Nephron (organoid): ENCODE measurements around the gene SH3TC1.
A peak's percentile ranks its signal among the peaks of the same experiment; 100 is the strongest.

Experiments used
- H3K27ac Mint-ChIP-seq, 3 experiments: 2 replicates each; pipeline ENCODE4 v1.8.0; 2020; ENCODE audit warnings: mixed read lengths in 3 of 3, mild to moderate bottlenecking in 2 of 3, moderate library complexity in 1 of 3
- H3K27me3 Mint-ChIP-seq: 2 replicates; pipeline ENCODE4 v1.8.0; 2021; ENCODE audit warnings: low read depth, mild to moderate bottlenecking, moderate library complexity, mixed read lengths
- H3K36me3 Mint-ChIP-seq: 2 replicates; pipeline ENCODE4 v1.8.0; 2020; ENCODE audit warnings: low read depth, mixed read lengths
- H3K4me1 Mint-ChIP-seq: 2 replicates; pipeline ENCODE4 v1.8.0; 2020; ENCODE audit warnings: mixed read lengths
- H3K4me3 Mint-ChIP-seq, 3 experiments: 2 replicates each; pipeline ENCODE4 v1.8.0; 2020; ENCODE audit warnings: mild to moderate bottlenecking in 3 of 3, mixed read lengths in 3 of 3, moderate library complexity in 2 of 3
- H3K9me3 Mint-ChIP-seq: 2 replicates; pipeline ENCODE4 v1.8.0; 2020; ENCODE audit warnings: mixed read lengths
- CTCF ChIP-seq, 3 experiments: fragments of 200-600 bp; sonication (generic); IDR thresholded peaks; one replicate each; pipeline ENCODE4 v1.5.0; 2021; ENCODE audit warnings: antibody characterized with exemption in 3 of 3; ENCODE audit not compliant: unreplicated experiment in 3 of 3

SH3TC1 gene

GRCh38 chr4:8195841-8196458 is 3.1 kb upstream of the SH3TC1 start:
- TF ChIP-seq CTCF (IDR thresholded peaks at IDR 0.05; ENCODE audit: unreplicated experiment in 3 of 3): no peak
- H3K36me3 Mint-ChIP-seq: no peaks in the 10 kb centered on the region
- H3K4me1 Mint-ChIP-seq: peaks cover 42% of the 10 kb centered on the region
- H3K27me3 Mint-ChIP-seq: peaks cover 13% of the 10 kb centered on the region
- H3K27ac Mint-ChIP-seq: peak overlapping the region; percentile 45 to 71 (median 65)
- H3K4me3 Mint-ChIP-seq: no peak overlapping the region
- H3K9me3 Mint-ChIP-seq: no peaks in the 10 kb centered on the region

- Mint-ChIP-seq H3K9me3 (no peaks in the 10 kb centered on the region), H3K4me3 (no peak overlapping the region), H3K27ac (peak overlapping the region; percentile 11 to 89 (median 82)), H3K4me1 (peaks cover 52% of the 10 kb centered on the region), H3K36me3 (no peaks in the 10 kb centered on the region), H3K27me3 (peaks cover 17% of the 10 kb centered on the region)
- no peak for TF ChIP-seq CTCF (IDR thresholded peaks at IDR 0.05; ENCODE audit: unreplicated experiment in 3 of 3)
Measured at GRCh38 chr4:8197521-8197920, 1.6 kb upstream of the SH3TC1 start.

- peaks cover 17% of the 10 kb centered on the region for H3K27me3 Mint-ChIP-seq
- H3K36me3 Mint-ChIP-seq: no peaks in the 10 kb centered on the region
- peaks cover 44% of the 10 kb centered on the region for H3K4me1 Mint-ChIP-seq
- TF ChIP-seq CTCF (IDR thresholded peaks at IDR 0.05; ENCODE audit: unreplicated experiment in 3 of 3): no peak
- H3K9me3 Mint-ChIP-seq: no peaks in the 10 kb centered on the region
- peak overlapping the region; percentile 7 to 68 (median 39) for H3K4me3 Mint-ChIP-seq
- peak overlapping the region; percentile 85 to 95 (median 89) for H3K27ac Mint-ChIP-seq
Measured at GRCh38 chr4:8198206-8198905, 734 bp upstream of the SH3TC1 start.

- H3K4me1 Mint-ChIP-seq: peaks cover 40% of the 10 kb centered on the region
- no peaks in the 10 kb centered on the region for H3K9me3 Mint-ChIP-seq
- peak overlapping the region; percentile 85 to 95 (median 89) for H3K27ac Mint-ChIP-seq
- peak overlapping the region; percentile 67 to 76 (median 70) for H3K4me3 Mint-ChIP-seq
- H3K36me3 Mint-ChIP-seq: no peaks in the 10 kb centered on the region
- H3K27me3 Mint-ChIP-seq: peaks cover 12% of the 10 kb centered on the region
- TF ChIP-seq CTCF (IDR thresholded peaks at IDR 0.05; ENCODE audit: unreplicated experiment in 3 of 3): no peak
Measured at GRCh38 chr4:8199594-8200301, 658 bp downstream of the SH3TC1 start.

- H3K9me3 Mint-ChIP-seq: no peaks in the 10 kb centered on the region
- H3K4me3 Mint-ChIP-seq: peak overlapping the region; percentile 59 to 70 (median 63)
- TF ChIP-seq CTCF (IDR thresholded peaks at IDR 0.05; ENCODE audit: unreplicated experiment in 3 of 3): no peak
- peak overlapping the region; percentile 80 to 91 (median 85) for H3K27ac Mint-ChIP-seq
- peaks cover 12% of the 10 kb centered on the region for H3K27me3 Mint-ChIP-seq
- no peaks in the 10 kb centered on the region for H3K36me3 Mint-ChIP-seq
- peaks cover 40% of the 10 kb centered on the region for H3K4me1 Mint-ChIP-seq
Measured at GRCh38 chr4:8200302-8200975, 1.3 kb downstream of the SH3TC1 start.
